Psoas muscle (tissue), 8 donors: ENCODE measurements around the gene RTKN2. TPM values are rescaled to one million over a fixed set of nuclear protein-coding genes. Genes with fewer than 3 reads are reported as not detected.
"Not testable (repeated sequence)": the region's sequence is repeated elsewhere in the genome, so short reads cannot be mapped to it uniquely, and the experiment has no call there.

Source experiments
- ATAC-seq, 4 donors: fragments of 200-7000 bp; cut with Tn5 transposase; one replicate each; pipeline ENCODE4 v1.9.1; 2020; ENCODE audit warnings: moderate library complexity in 3 of 4, mild to moderate bottlenecking in 2 of 4
- DNase-seq, 2 donors: peaks; one replicate each; pipeline ENCODE4 v3.0.0-alpha.2; 2020
- H3K27ac ChIP-seq: fragments of 200-600 bp; one replicate; pipeline ENCODE4 v1.8.0; 2022
- H3K27me3 ChIP-seq, 3 donors: fragments of 200-600 bp in 1 of 3; one replicate each; pipeline versions ENCODE4 v1.6.1 to v1.8.0; 2013 to 2022; ENCODE audit warnings: low read length in 2 of 3, mild to moderate bottlenecking in 2 of 3, moderate library complexity in 1 of 3; ENCODE audit not compliant: insufficient read depth in 3 of 3
- H3K36me3 ChIP-seq, 2 donors: fragments of 200-600 bp in 1 of 2; one replicate each; pipeline versions ENCODE4 v1.6.1 to v1.8.0; 2013 to 2022; ENCODE audit warnings: low read depth in 1 of 2, mild to moderate bottlenecking in 1 of 2, moderate library complexity in 1 of 2; ENCODE audit not compliant: insufficient read depth in 1 of 2
- H3K4me1 ChIP-seq: fragments of 200-600 bp; one replicate; pipeline ENCODE4 v1.8.0; 2022
- H3K4me3 ChIP-seq: fragments of 200-600 bp; one replicate; pipeline ENCODE4 v1.8.0; 2022; ENCODE audit warnings: mild to moderate bottlenecking
- H3K9me3 ChIP-seq: fragments of 200-600 bp; one replicate; pipeline ENCODE4 v1.8.0; 2022
- WGBS, 3 donors: extraction: QIAGEN DNeasy Blood & Tissue Kit; methylation state at CpG; one replicate each; pipeline versions ENCODE4 v1.1.6 to v1.1.7; 2013; 5-methylcytosine and 5-hydroxymethylcytosine counted together
- intact Hi-C, 2 donors: fragments of 100-400 bp; cut with DNase I; formaldehyde crosslinking; loops; one replicate each; pipeline versions ENCODE4 v1.11.0 to v1.14.2; 2022
- polyA plus RNA-seq, 3 donors: library from polyadenylated mRNA; stranded (reverse); fragments of 200-250 nt; gene quantifications; one replicate each; pipeline ENCODE4 v1.2.3, GENCODE V29; 2013
- total RNA-seq, 4 donors: library from RNA; stranded (reverse); fragmentation: NEBNext Ultra II Directional in 2 of 4; extraction: Animal tissue kit (Norgen Biotek cat#: 25700) in 2 of 4; gene quantifications; one replicate each; pipeline versions ENCODE4 v1.2.1 to v1.2.4, GENCODE V29; 2021 to 2023
- TF ChIP-seq, protein P1 (sequence below): fragments of 200-600 bp; IDR thresholded peaks from one replicate; pipeline ENCODE4 v1.8.0; 2022; ENCODE audit warnings: antibody characterized with exemption
- donor health status: healthy with polysubstance abuse.
- donor health status: DM: no; HTN: no; CAD: no; lungs with moderate emphysema.
- donor health status: Bipolar disorder and iron deficiency.
- donor health status: healthy.
- donor health status: DM: yes; HTN: yes; CAD: no.
- donor health status: DM: no; HTN: no; CAD: no.
- donor health status: DM: no; HTN: no; CAD: no.
- donor health status: DM: yes; HTN: yes; CAD: no.

RTKN2 gene
- total and polyA plus RNA-seq, 7 donors = 0.01 to 0.09 (median 0.03) TPM; not detected in 3

GRCh38 chr10:62248465-62248864 is 20.2 kb downstream of the RTKN2 start:
- Histone ChIP-seq H3K27me3 (no peaks in the 10 kb centered on the region), H3K4me1 (peaks cover 6% of the 10 kb centered on the region), H3K36me3 (no peaks in the 10 kb centered on the region), H3K4me3 (no peak overlapping the region), H3K27ac (no peak overlapping the region), H3K9me3 (no peaks in the 10 kb centered on the region)
- WGBS, 3 donors = 95 to 100% (median 96%) methylated on average over 1 of the region's 1 CpG
- DNase-seq = no peak
- intact Hi-C loops = loop anchor here (5.0 to 10.0 kb wide), 5 partner anchors 144 to 1434 kb away; no protein-coding TSS in a partner anchor
- ATAC-seq = no peak
- TF ChIP-seq, protein P1, sequence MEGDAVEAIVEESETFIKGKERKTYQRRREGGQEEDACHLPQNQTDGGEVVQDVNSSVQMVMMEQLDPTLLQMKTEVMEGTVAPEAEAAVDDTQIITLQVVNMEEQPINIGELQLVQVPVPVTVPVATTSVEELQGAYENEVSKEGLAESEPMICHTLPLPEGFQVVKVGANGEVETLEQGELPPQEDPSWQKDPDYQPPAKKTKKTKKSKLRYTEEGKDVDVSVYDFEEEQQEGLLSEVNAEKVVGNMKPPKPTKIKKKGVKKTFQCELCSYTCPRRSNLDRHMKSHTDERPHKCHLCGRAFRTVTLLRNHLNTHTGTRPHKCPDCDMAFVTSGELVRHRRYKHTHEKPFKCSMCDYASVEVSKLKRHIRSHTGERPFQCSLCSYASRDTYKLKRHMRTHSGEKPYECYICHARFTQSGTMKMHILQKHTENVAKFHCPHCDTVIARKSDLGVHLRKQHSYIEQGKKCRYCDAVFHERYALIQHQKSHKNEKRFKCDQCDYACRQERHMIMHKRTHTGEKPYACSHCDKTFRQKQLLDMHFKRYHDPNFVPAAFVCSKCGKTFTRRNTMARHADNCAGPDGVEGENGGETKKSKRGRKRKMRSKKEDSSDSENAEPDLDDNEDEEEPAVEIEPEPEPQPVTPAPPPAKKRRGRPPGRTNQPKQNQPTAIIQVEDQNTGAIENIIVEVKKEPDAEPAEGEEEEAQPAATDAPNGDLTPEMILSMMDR = no peak

- no peak overlapping the region for H3K27ac ChIP-seq
- DNase-seq (no peak), ATAC-seq (peak; percentile 70 to 84 (median 74))
- no peak overlapping the region for H3K4me3 ChIP-seq
- no peaks in the 10 kb centered on the region for H3K27me3 ChIP-seq
- 33 to 41% (median 38%) methylated on average over 5 of the region's 5 CpGs for WGBS, 3 donors
- intact Hi-C loops = loop anchor here (1.0 to 10.0 kb wide), 8 partner anchors 140 to 1430 kb away; no protein-coding TSS in a partner anchor
- H3K36me3 ChIP-seq = no peaks in the 10 kb centered on the region
- TF ChIP-seq, protein P1 = peak; percentile 90
- no peaks in the 10 kb centered on the region for H3K9me3 ChIP-seq
- peaks cover 10% of the 10 kb centered on the region for H3K4me1 ChIP-seq
Measured at GRCh38 chr10:62244785-62245467, 23.7 kb downstream of the RTKN2 start.

DNA sequence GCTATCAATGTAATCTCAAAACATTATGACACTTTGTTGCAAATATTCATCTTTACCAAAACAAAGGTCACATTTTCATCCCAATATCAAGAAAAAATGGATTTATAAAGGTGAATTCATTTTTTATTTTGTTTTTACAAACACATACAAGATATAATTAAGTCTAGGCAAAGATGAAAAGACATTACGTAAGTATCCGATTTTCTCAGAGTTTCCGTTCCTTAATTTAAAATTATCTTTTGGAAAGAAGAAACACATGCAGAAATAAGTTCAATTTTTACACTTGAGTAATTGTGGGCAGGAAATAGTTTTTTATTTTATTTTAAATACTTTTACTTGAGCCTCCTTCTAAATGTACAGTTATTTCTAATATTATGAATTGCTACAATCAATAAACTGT is 24.6 kb downstream of the RTKN2 start:
- Histone ChIP-seq H3K9me3 (no peaks in the 10 kb centered on the region), H3K4me1 (peaks cover 10% of the 10 kb centered on the region), H3K4me3 (peak overlapping the region; percentile 43), H3K27ac (peak overlapping the region; percentile 73), H3K36me3 (no peaks in the 10 kb centered on the region), H3K27me3 (no peaks in the 10 kb centered on the region)
- DNase-seq (no peak), ATAC-seq (no peak)
- 68 to 91% (median 70%) methylated on average over 3 of the region's 3 CpGs for WGBS, 3 donors
- intact Hi-C loops = loop anchor here (2.0 to 10.0 kb wide), 5 partner anchors 139 to 1429 kb away; no protein-coding TSS in a partner anchor
- TF ChIP-seq, protein P1 = no peak

DNA sequence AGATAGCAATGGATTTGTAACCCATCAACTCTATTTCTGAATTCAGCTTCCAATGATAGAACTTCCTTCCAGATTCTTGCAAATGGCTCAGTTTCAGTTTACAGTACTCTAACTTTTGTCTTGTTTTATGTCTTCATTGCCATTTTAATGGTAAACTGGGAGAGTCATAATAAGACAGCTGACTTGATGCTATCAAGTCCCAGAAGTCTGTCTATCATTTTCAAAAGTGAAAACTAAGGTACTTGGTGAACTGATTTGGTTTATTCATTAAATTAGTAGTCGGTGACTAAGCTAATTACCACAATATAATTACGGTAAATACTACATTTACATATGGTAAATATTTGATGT is 25.0 kb downstream of the RTKN2 start:
- no peak for DNase-seq
- Histone ChIP-seq H3K36me3 (no peaks in the 10 kb centered on the region), H3K27ac (peak overlapping the region; percentile 73), H3K4me1 (peaks cover 10% of the 10 kb centered on the region), H3K27me3 (no peaks in the 10 kb centered on the region), H3K4me3 (peak overlapping the region; percentile 43), H3K9me3 (no peaks in the 10 kb centered on the region)
- intact Hi-C loops = loop anchor here (10.0 kb wide), 3 partner anchors 139 to 1429 kb away; no protein-coding TSS in a partner anchor
- 57 to 86% (median 80%) methylated on average over 2 of the region's 2 CpGs for WGBS, 3 donors
- ATAC-seq = peak in 2 of 4 donors; percentile 9 to 15
- TF ChIP-seq, protein P1 = no peak

GRCh38 chr10:62242965-62243646 is 25.5 kb downstream of the RTKN2 start:
- ATAC-seq = peak; percentile 90 to 97 (median 95)
- Histone ChIP-seq H3K27ac (peak overlapping the region; percentile 73), H3K4me3 (peak overlapping the region; percentile 43)
- not testable (repeated sequence) for H3K36me3 ChIP-seq, H3K9me3 ChIP-seq, H3K27me3 ChIP-seq, DNase-seq, H3K4me1 ChIP-seq
- 60 to 63% (median 61%) methylated on average over 4 of the region's 4 CpGs for WGBS, 3 donors
- intact Hi-C loops = loop anchor here (10.0 kb wide), 3 partner anchors 138 to 1428 kb away; no protein-coding TSS in a partner anchor

- not testable (repeated sequence) for DNase-seq, H3K9me3 ChIP-seq, H3K36me3 ChIP-seq, H3K27ac ChIP-seq, H3K4me3 ChIP-seq, H3K27me3 ChIP-seq, ATAC-seq, H3K4me1 ChIP-seq
- intact Hi-C loops = loop anchor here (10.0 kb wide), 3 partner anchors 137 to 1427 kb away; no protein-coding TSS in a partner anchor
- WGBS, 3 donors = 84 to 95% (median 94%) methylated on average over 3 to 4 of the region's 4 CpGs
Measured at GRCh38 chr10:62241521-62241920, 27.1 kb downstream of the RTKN2 start.
